Ammon's horn (tissue), 1 donor: ENCODE results near the gene ARHGDIG.
"Not testable (repeated sequence)": the region's sequence is repeated elsewhere in the genome, so short reads cannot be mapped to it uniquely, and the experiment has no call there.

Experiments
- DNase-seq: peaks from one replicate; pipeline ENCODE4 v3.0.0-alpha.2; 2016; ENCODE audit warnings: low spot score

The ARHGDIG gene

DNA sequence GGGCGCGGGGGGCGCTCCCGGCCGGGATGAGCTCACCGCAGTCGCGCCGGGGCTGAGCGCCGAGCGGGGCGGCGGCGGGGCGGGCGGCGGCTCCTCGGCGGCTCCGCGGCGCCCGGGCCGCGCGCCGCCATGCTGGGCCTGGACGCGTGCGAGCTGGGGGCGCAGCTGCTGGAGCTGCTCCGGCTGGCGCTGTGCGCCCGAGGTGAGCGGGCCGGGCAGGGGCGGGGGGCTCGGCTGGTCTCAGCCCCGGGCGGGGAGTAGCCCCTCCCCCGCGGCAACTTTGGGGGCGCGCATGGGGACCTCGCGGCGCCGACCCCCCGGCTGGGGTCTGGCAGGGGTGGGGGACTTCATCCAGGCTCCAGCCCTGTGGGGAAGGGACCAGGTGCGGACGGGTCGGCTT, at the start of gene ARHGDIG:
TSS of gene ARHGDIG (plus strand) at position 40 of the 400 bp plus-strand sequence. CDS start at position 130, 90 bp downstream.
- DNase-seq, result no peak

DNA sequence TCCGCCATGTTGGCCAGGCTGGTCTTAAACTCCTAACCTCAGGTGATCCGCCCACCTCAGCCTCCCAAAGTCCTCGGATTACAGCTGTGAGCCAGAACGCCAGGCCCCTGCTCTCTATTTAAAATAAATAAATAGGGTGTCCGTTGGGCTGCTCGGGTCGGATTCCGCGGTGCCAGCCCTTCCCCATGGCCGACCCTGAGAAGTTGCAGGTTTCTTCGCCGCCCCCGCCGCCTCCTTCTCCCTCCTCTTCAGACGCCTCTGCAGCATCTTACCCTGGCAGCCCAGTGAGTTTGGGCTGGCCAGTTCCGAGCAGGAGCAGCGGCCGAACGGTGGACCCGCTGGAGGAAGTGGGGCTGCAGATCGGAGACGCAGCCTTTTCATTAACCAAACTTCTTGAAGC, 49.4 kb upstream of the ARHGDIG start:
- DNase-seq, result no peak

DNA sequence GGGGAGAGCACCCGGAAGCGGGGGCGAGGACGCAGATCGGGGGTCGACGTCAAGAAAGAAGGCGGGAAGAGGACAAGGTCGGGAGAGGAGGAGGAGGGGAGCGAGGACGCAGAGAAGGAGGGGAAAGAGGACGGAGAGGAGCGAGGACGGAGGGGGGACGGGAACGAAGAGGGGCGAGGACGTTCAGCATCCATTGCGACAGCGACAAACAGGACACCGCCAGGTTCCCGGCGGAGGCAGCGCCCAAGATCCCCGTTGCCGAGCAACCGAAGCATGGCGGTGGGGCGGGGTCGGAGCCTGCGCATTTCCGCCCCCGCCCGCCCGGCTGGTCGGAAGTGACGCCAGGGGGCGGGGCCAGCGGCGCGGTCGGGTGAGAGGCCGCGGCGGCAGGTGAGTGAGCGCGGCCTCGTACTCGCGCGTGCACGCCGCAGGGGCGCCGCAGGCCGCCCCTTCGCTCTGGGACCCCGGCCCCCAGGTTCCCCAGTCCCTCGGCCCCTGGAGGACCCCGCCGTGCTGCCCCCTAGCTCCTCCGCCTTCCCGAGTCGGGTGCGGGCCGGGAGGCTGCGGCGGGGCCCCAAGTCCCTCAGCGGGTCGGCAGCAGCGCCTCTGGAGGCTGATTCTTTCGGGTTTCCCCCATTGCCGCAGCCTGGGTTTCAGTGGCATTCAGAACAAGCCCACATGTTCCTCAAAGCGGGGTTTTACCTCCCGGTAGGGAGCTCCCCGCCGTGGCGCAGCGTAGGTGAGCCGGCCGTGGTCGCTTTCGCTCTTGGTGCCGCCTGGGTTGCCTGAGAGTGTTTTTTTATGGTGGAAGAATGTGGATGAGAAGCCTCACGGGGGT, 45.7 kb upstream of the ARHGDIG start, which contains the start of gene FAM234A:
TSS of gene FAM234A (plus strand) at position 354 of the 838 bp plus-strand sequence. CDS start 19,593 bp downstream, outside the sequence.
- peak; percentile 95 for DNase-seq

DNA sequence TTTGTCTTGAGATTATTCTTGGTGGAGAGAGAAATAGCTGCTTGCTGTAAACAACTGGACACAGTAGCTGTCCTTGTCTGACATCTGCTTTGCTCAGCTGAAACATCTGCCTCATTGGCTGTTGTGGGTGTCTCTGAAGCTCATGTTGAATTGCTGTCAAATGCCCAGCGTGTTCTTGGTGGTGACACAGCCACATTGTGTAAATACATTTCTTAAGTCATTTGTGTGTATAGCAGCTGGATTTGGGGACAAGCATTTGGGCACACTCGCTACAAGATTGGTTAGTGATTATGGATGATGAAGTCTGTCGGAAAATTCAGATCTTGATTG, 40.5 kb upstream of the ARHGDIG start:
- peak; percentile 67 for DNase-seq

- DNase-seq, result no peak
Measured at GRCh38 chr16:240559-240958, 39.8 kb upstream of the ARHGDIG start.

DNA sequence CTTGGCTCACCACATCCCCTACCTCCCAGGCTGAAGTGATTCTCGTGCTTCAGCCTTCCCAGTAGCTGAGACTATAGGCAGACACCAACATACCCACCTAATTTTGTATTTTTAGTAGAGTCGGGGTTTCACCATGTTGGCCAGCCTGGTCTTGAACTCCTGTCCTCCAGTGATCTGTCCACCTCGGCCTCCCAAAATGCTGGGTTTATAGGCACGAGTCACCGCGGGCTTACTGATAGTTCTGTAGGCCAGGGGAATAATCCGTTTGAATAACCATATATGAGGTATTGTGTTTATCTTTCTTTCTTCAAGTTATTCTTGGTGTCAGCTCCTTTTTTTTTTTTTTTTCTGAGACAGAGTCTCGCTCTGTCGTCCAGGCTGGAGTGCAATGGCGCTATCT, 38.1 kb upstream of the ARHGDIG start:
- DNase-seq, result no peak

GRCh38 chr16:243348-243747, 37.0 kb upstream of the ARHGDIG start:
- no peak for DNase-seq

DNA sequence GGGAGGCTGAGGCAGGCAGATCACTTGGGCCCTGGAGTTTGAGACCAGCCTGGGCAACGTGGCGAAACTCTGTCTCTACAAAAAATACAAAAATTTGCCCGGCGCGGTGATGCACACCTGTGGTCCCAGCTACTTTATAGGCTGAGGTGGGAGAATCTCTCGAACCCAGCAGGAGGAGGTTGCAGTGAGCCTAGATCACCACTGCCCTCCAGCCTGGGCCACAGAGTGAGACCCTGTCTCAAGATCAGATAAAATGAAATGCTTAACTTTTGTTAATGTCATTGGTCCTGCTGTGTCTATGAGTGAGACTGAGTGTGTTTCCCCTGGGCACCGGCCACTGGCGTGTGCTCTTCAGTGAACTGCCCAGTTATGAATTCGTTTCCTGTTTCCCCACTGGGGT, 35.3 kb upstream of the ARHGDIG start:
- DNase-seq, result no peak

DNA sequence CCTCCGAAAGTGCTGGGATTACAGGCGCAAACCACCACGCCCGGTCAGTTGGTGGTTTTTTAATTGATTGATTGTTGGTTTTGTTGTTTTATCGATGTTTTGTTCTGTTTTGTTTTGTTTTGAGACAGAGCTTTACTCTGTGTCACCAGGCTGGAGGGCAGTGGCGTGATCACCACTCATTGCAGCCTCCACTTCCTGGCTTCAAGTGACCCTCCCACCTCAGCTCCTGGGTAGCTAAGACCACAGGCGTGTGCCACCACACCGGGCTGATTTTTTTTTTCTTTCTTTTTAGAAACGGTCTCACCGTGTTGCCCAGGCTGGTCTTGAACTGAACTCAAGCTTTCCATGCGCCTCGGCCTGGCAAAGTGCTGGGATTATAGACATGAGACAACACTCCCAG, 33.4 kb upstream of the ARHGDIG start:
- no peak for DNase-seq

DNA sequence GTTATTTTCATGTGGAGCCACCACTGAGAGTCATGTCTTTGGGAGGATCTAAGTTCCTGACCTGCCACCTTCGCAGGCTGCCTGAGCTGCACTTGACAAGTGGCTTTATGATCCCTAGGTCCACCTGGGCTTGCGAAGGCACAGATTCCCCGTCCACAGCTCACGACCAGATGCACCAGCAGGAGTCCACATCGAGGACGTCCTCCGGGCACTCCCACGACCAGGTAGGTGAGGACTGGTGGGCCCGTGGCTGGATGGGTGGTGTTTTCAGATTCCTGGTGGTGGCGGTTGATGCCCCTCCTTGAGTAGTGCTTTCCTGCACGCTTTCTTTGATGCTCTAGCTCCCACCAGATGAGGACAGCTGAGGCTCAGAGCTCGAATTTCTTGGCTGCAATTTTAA, 31.0 kb upstream of the ARHGDIG start:
- DNase-seq, result no peak

GRCh38 chr16:252366-253337, 27.7 kb upstream of the ARHGDIG start:
- DNase-seq, result no peak

DNA sequence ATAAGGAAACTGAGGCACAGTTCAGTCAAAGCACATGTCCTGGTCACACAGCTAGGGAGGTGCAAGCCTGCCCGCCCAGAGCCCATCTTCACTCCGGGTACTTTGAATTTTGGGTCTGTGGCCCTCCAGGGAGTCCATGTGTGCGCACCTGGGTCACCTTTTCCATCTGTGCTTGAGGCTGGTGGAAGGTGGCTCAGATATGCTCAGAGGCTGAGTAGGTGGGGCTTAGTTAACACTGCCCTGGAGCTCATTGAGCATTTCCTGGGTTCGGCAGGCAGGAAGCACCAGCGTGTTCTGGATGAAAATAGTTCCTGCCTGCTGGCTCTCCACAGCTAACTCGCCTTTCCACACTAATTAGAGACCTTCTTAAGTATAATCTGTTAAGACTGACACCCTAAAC, 26.6 kb upstream of the ARHGDIG start:
- no peak for DNase-seq

DNA sequence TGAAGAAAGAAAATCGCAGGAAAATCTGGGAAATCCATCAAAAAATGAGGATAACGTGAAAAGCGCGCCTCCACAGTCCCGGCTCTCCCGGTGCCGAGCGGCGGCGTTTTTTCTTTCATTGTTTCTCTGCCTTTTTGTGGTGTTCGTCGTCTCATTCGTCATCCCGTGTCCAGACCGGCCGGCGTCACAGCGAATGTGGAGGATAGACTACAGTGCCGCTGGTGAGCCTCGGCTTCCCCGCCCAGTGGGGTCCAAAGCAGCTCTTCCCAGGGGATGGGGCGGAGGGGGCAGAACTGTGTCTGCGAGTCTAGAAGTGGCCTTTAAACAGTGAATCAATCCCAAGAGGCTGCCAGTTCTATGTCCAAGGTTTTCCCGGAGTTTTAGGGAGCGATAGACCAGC, 25.9 kb upstream of the ARHGDIG start:
- no peak for DNase-seq

DNA sequence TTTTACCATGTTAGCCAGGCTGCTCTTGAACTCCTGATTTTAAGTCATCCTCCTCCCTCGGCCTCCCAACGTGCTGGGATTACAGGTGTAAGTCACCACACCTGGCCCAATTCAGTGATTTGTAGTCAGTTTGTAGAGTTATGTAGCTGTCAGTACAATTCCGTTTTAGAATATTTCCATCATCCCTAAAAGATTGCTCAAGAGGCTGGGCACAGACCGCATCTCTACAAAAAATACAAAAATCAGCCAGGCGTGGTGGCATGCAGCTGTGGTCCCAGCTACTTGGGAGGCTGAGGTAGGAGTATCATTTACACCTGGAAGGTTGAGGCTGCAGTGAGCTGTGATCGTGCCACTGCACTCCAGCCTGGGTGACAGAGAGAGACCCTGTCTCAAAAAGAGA, 25.2 kb upstream of the ARHGDIG start:
- DNase-seq, result no peak

GRCh38 chr16:258091-258490, 22.3 kb upstream of the ARHGDIG start:
- DNase-seq, result not testable (repeated sequence)

DNA sequence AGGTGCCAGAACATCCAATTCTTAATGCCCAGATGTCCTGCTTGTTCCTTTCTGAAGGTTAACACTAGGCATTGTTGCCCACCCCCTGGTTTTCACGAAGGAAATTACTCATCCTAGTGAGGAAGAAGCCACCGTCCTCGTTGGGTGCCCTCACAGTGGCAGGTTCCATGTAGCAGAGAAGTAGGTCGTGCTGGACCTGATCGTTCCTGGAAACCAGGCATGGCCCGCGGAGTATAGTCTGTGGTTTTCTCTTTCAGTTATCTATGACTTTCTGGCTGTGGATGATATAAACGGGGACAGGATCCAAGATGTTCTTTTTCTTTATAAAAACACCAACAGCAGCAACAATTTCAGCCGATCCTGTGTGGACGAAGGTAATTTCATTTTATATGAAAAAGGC, 21.2 kb upstream of the ARHGDIG start:
- no peak for DNase-seq

DNA sequence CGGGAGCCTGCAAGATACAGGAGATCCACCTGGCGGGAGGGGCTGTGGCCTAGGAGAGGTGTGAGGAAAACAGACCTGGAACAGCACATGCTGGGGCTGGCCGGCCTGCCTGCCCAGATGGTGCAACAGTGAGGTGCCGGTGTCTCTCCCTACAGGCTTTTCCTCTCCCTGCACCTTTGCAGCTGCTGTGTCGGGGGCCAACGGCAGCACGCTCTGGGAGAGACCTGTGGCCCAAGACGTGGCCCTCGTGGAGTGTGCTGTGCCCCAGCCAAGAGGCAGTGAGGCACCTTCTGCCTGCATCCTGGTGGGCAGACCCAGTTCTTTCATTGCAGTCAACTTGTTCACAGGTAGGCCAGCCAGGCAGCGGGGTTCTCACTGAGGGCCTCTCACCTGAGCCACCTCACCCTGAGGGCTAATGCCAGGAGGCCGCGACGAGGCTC, 20.6 kb upstream of the ARHGDIG start:
- no peak for DNase-seq

DNA sequence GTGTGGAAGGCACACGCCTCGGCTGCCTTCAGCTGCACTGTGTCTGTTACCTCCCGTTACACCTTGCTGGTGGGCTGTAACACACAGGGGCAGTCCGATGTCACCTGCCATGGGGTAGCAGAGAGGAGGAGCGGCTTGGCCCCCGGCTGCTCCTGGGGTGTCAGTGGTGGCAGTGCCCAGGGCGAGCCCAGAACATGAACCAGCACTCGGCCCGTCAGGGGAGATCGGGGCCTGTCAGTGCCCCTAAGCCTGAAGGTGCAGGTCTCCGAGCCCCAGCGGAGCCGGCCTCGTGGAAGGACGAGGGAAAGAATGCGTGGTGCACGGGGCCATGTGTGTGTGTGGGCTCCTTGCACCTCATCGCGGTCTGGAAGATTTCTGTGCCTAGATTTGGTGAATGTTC, 20.1 kb upstream of the ARHGDIG start:
- DNase-seq, result no peak

DNA sequence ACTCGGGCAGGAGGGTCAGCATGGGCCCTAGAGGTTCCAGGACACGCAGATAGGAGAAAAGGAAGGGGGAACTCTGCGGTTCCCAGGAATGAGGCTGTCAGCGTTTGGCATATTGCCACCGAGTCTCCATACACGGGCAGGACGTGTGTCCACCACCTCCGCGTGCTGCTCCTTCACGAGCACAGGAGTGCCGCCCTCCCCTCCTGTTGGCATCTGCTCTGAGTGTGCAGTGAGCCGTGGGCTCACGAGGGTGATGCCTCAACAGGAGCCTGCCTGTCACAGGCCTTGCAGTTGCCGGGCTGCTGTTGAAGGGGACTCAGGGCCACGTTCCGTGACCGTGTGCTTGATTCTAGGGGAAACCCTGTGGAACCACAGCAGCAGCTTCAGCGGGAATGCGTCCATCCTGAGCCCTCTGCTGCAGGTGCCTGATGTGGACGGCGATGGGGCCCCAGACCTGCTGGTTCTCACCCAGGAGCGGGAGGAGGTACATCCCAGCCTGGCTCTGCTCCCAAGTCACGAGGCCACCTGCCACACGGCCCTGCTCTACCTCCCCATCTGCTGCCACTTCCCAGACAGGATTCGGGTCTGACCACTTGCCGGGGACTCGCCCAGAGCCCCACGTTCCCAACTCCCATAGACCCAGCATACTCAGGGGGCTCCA, 19.2 kb upstream of the ARHGDIG start:
- DNase-seq, result no peak

DNA sequence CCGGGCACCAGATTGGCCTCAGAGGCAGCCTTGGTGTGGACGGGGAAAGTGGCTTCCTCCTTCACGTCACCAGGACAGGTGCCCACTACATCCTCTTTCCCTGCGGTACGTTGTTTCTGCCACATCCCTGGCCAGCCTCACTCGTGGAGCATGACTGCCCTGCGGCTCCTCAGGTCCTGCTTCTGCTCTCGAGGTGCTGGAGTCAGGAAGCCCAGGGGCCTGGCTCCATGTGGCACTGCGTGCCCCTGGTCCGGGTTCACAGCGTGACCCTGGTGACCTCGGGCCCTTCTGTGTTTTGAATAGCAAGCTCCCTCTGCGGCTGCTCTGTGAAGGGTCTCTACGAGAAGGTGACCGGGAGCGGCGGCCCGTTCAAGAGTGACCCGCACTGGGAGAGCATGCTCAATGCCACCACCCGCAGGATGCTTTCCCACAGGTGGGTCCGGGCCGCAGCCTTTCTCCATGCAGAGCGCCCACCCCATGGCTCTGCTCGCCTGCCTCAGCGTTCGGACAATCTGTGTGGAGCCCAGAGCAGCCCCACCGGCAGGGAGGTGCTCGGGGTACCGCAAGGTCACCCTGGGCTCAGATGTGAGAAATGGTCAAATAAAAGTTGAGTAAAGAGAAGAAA, 18.2 kb upstream of the ARHGDIG start:
- no peak for DNase-seq

GRCh38 chr16:263182-263774, 17.1 kb upstream of the ARHGDIG start:
- DNase-seq, result no peak
